Stimulated activated CD8-positive, alpha-beta memory T cell treated with anti-CD3 and anti-CD28 coated beads, Interleukin-12 subunit alpha, Interleukin-12 subunit beta, amount 100 ng/mL, for 1 hour (primary cell): ENCODE results near the gene SH2D7.

Source experiments
- DNase-seq: peaks from one replicate; pipeline ENCODE4 v3.0.0-alpha.2; 2020; ENCODE audit warnings: low read depth

SH2D7 gene

GRCh38 chr15:78061963-78062427 is 30.4 kb upstream of the SH2D7 start:
- DNase-seq: no peak

- DNase-seq: no peak
Measured at GRCh38 chr15:78063217-78063616, 29.1 kb upstream of the SH2D7 start.

- DNase-seq: no peak
Measured at GRCh38 chr15:78063970-78064385, 28.4 kb upstream of the SH2D7 start.

GRCh38 chr15:78064544-78064943 is 27.8 kb upstream of the SH2D7 start:
- no peak for DNase-seq

GRCh38 chr15:78065284-78065872 is 27.0 kb upstream of the SH2D7 start:
- no peak for DNase-seq

- DNase-seq: no peak
Measured at GRCh38 chr15:78065973-78066946, 26.1 kb upstream of the SH2D7 start.

- no peak for DNase-seq
Measured at GRCh38 chr15:78067328-78068228, 24.8 kb upstream of the SH2D7 start.

- no peak for DNase-seq
Measured at GRCh38 chr15:78069052-78069414, 23.3 kb upstream of the SH2D7 start.

GRCh38 chr15:78069462-78070029 is 22.8 kb upstream of the SH2D7 start:
- no peak for DNase-seq

- DNase-seq: no peak
Measured at GRCh38 chr15:78070049-78070700, 22.2 kb upstream of the SH2D7 start.

- no peak for DNase-seq
Measured at GRCh38 chr15:78071383-78071782, 21.0 kb upstream of the SH2D7 start.

GRCh38 chr15:78072080-78072892 is 20.1 kb upstream of the SH2D7 start:
- DNase-seq: no peak

GRCh38 chr15:78073046-78073787 is 19.1 kb upstream of the SH2D7 start:
- no peak for DNase-seq

GRCh38 chr15:78075490-78076230 is 16.7 kb upstream of the SH2D7 start:
- DNase-seq: no peak

GRCh38 chr15:78076231-78077052 is 15.9 kb upstream of the SH2D7 start:
- no peak for DNase-seq

- peak; percentile 46 for DNase-seq
Measured at GRCh38 chr15:78077053-78077870, 15.1 kb upstream of the SH2D7 start, which contains the start of gene TBC1D2B. TBC1D2B (minus strand) TSS chr15:78077711; CDS start chr15:78077652, 59 bp downstream.

- DNase-seq: no peak
Measured at GRCh38 chr15:78077871-78078210, 14.5 kb upstream of the SH2D7 start.
